Bladder microvascular endothelial cell (primary cell): Measurements from ENCODE around the gene SKIL. TPM values are rescaled to one million over a fixed set of nuclear protein-coding genes. Genes with fewer than 3 reads are reported as not detected.

Experiments used
- total RNA-seq: library from RNA; depleted of rRNA; stranded (reverse); fragments of >200 nt; gene quantifications from 2 replicates; pipeline ENCODE4 v1.2.3, GENCODE V29; 2014

The SKIL gene
- 33.2 and 117 TPM in 2 replicates for total RNA-seq

GRCh38 chr3:170357176-170358041 lies at the start of gene SKIL:
SKIL (plus strand) TSS chr3:170357715; CDS start chr3:170360332, 2,617 bp downstream.

GRCh38 chr3:170418422-170419398 lies 61.2 kb downstream of the SKIL start, which contains the start of gene CLDN11:
CLDN11 (plus strand) TSS chr3:170418868; CDS start chr3:170419067, 199 bp downstream.

Other genes starting within 250 kb of the SKIL start
- 9.6 and 28.4 TPM in 2 replicates for gene PHC3, start 176.0 kb upstream of the SKIL start, total RNA-seq
- 25.4 and 41.7 TPM in 2 replicates for gene PRKCI, start 135.3 kb upstream of the SKIL start, total RNA-seq
- 200 and 216 TPM in 2 replicates for gene CLDN11, start 61.2 kb downstream of the SKIL start, total RNA-seq
- 0.16 and 1.3 TPM in 2 replicates for gene SLC7A14, start 228.4 kb downstream of the SKIL start, total RNA-seq